HepG2 (cell line): ENCODE results near the gene VEGFA. TPM values are rescaled to one million over a fixed set of nuclear protein-coding genes. Genes with fewer than 3 reads are reported as not detected.

ENCODE experiments used
- ATAC-seq: fragments of 200-7000 bp; cut with Tn5 transposase; 3 replicates; pipeline ENCODE4 v1.9.1; 2020; ENCODE audit warnings: mild to moderate bottlenecking, moderate library complexity
- Bru-seq: library from RNA; stranded (reverse); fragments of 400-500 nt; gene quantifications from one replicate; lab custom pipeline; 2021; lab: Mats Ljungman, UMichigan
- BruChase-seq, 2 experiments: library from RNA; stranded (reverse); fragments of 400-500 nt; gene quantifications; one replicate each; lab custom pipeline; 2021; lab: Mats Ljungman, UMichigan
- BruUV-seq: library from RNA; stranded (reverse); fragments of 400-500 nt; replicated peaks from 2 replicates; lab custom pipeline; 2021; lab: Mats Ljungman, UMichigan
- CTCF ChIA-PET: fragments of 300-600 bp; formaldehyde crosslinking; extraction: SDS; loops from one replicate; lab custom pipeline; 2021; ENCODE audit warnings: low total read pairs, inconsistent platforms, low intra/inter-chr PET ratio; lab: Yijun Ruan, JAX
- POLR2A ChIA-PET: fragments of 350-600 bp; sonication (Branson Sonifier 250); formaldehyde crosslinking; loops from one replicate; lab custom pipeline; 2020; ENCODE audit warnings: antibody characterized with exemption, inconsistent platforms; lab: Yijun Ruan, JAX
- DNase-seq: peaks from one replicate; pipeline ENCODE4 v3.0.0-alpha.2; 2015; ENCODE audit warnings: low spot score
- FAIRE-seq: peaks from 3 replicates; lab custom pipeline; 2011; peaks lifted over from hg19 to GRCh38; lab: Jason Lieb, UNC
- H2AFZ ChIP-seq: one replicate; pipeline ENCODE4 v1.6.1; 2011; ENCODE audit warnings: low read length, inconsistent platforms
- H3K27ac ChIP-seq: fragments of 300-600 bp; 3 replicates; pipeline ENCODE4 v1.8.0; 2011; ENCODE audit warnings: mixed run types, mild to moderate bottlenecking, mixed read lengths, low read length, inconsistent platforms; ENCODE audit not compliant: insufficient read depth; ENCODE audit errors: extremely low read length
- H3K27me3 ChIP-seq, 2 experiments: fragments of 200-600 bp in 1 of 2; 2 replicates in 1 of 2; 3 replicates in 1 of 2; pipeline versions ENCODE4 v1.6.0 to v1.8.0; 2011; ENCODE audit warnings: low read length in 2 of 2, mild to moderate bottlenecking in 2 of 2, moderate library complexity in 2 of 2, inconsistent platforms in 1 of 2; ENCODE audit not compliant: insufficient read depth in 2 of 2, control insufficient read depth in 1 of 2
- H3K36me3 ChIP-seq, 2 experiments: fragments of 200-600 bp in 1 of 2; replicated peaks in 1 of 2; 2 replicates in 1 of 2; 3 replicates in 1 of 2; pipeline versions ENCODE4 v1.5.1 to v1.8.0; 2011; ENCODE audit warnings: low read length in 2 of 2, inconsistent platforms in 1 of 2; ENCODE audit not compliant: insufficient read depth in 2 of 2, control insufficient read depth in 1 of 2
- H3K4me1 ChIP-seq: 2 replicates; pipeline ENCODE4 v1.5.1; 2012; ENCODE audit warnings: low read length, inconsistent platforms; ENCODE audit not compliant: insufficient read depth
- H3K4me2 ChIP-seq: 2 replicates; pipeline ENCODE4 v1.6.0; 2011; ENCODE audit warnings: low read depth, low read length, inconsistent platforms
- H3K4me3 ChIP-seq, 3 experiments: fragments of 200-600 bp in 1 of 3; sonication (generic), shearing (Covaris generic) in 1 of 3; replicated peaks in 1 of 3; 2 replicates each; pipeline ENCODE4 v1.5.1; 2011 to 2016; ENCODE audit warnings: low read length in 3 of 3, inconsistent platforms in 2 of 3, low read depth in 2 of 3, mild to moderate bottlenecking in 2 of 3, control low read depth in 1 of 3, mixed read lengths in 1 of 3; ENCODE audit not compliant: insufficient read depth in 1 of 3
- H3K79me2 ChIP-seq: one replicate; pipeline ENCODE4 v1.6.1; 2011; ENCODE audit warnings: low read length, inconsistent platforms; ENCODE audit not compliant: insufficient read depth
- H3K9ac ChIP-seq: 2 replicates; pipeline ENCODE4 v1.6.0; 2011; ENCODE audit warnings: mild to moderate bottlenecking, low read depth, low read length, inconsistent platforms; ENCODE audit not compliant: insufficient read depth
- H3K9me3 ChIP-seq: 2 replicates; pipeline ENCODE4 v1.5.1; 2012; ENCODE audit warnings: mild to moderate bottlenecking, low read length
- H4K20me1 ChIP-seq: 2 replicates; pipeline ENCODE4 v1.6.0; 2011; ENCODE audit warnings: inconsistent platforms, mild to moderate bottlenecking, low read length, moderate library complexity; ENCODE audit not compliant: insufficient read depth
- ARNT ChIP-seq: fragments of 450-650 bp; IDR thresholded peaks from 2 replicates; pipeline ENCODE4 v1.6.1; 2017
- DRAP1 ChIP-seq: IDR thresholded peaks from 2 replicates; pipeline ENCODE4 v1.6.1; 2016; ENCODE audit warnings: missing genetic modification reagents, missing compliant biosample characterization
- ETS1 ChIP-seq: sonication (generic); formaldehyde crosslinking; IDR thresholded peaks from 2 replicates; pipeline ENCODE4 v1.4.0; 2020; ENCODE audit warnings: missing genetic modification reagents
- HES4 ChIP-seq: sonication (generic); formaldehyde crosslinking; IDR thresholded peaks from 2 replicates; pipeline ENCODE4 v1.9.0; 2021; ENCODE audit warnings: mild to moderate bottlenecking, missing genetic modification reagents, borderline replicate concordance
- HNRNPLL ChIP-seq: fragments of 200-400 bp; formaldehyde crosslinking; IDR thresholded peaks from 2 replicates; pipeline ENCODE4 v1.6.1; 2017; ENCODE audit warnings: mild to moderate bottlenecking, low read depth, low read length; ENCODE audit not compliant: poor library complexity, severe bottlenecking
- JUNB ChIP-seq: sonication (generic); formaldehyde crosslinking; IDR thresholded peaks from 2 replicates; pipeline ENCODE4 v1.8.0; 2022; ENCODE audit warnings: missing genetic modification reagents, mild to moderate bottlenecking, borderline replicate concordance
- MZF1 ChIP-seq: sonication (generic); formaldehyde crosslinking; IDR thresholded peaks from 2 replicates; pipeline ENCODE4 v1.8.1; 2023; ENCODE audit warnings: mild to moderate bottlenecking, missing genetic modification reagents, borderline replicate concordance
- ZBTB7A ChIP-seq: sonication (generic); formaldehyde crosslinking; IDR thresholded peaks from 2 replicates; pipeline ENCODE4 v1.8.0; 2022; ENCODE audit warnings: mild to moderate bottlenecking, missing genetic modification reagents
- ZNF350 ChIP-seq: sonication (generic); formaldehyde crosslinking; IDR thresholded peaks from 2 replicates; pipeline ENCODE4 v1.4.0; 2020; ENCODE audit warnings: mild to moderate bottlenecking, low read depth, missing genetic modification reagents, borderline replicate concordance
- ZNF510 ChIP-seq: sonication (generic); formaldehyde crosslinking; IDR thresholded peaks from 2 replicates; pipeline ENCODE4 v1.4.0; 2020; ENCODE audit warnings: low read depth, mild to moderate bottlenecking, missing genetic modification reagents
- ZNF552 ChIP-seq: sonication (generic); formaldehyde crosslinking; IDR thresholded peaks from 2 replicates; pipeline ENCODE4 v1.9.0; 2022; ENCODE audit warnings: missing genetic modification reagents, mild to moderate bottlenecking, borderline replicate concordance
- ZNF841 ChIP-seq: sonication (generic); formaldehyde crosslinking; IDR thresholded peaks from 2 replicates; pipeline ENCODE4 v1.8.1; 2023; ENCODE audit warnings: missing genetic modification reagents, borderline replicate concordance
- WGBS: methylation state at CpG from one replicate; pipeline ENCODE4 v1.1.6; 2017; ENCODE audit warnings: low lambda C conversion rate; 5-methylcytosine and 5-hydroxymethylcytosine counted together
- in situ Hi-C: cut with HindIII; loops from 2 replicates; pipeline ENCODE4 v1.10.0; 2017; ENCODE audit warnings: low pct_unique_long_range_greater_than_20kb; ENCODE audit not compliant: extremely low pct_ligation_motif_present
- intact Hi-C: fragments of 100-400 bp; cut with micrococcal nuclease; formaldehyde crosslinking; loops from one replicate; pipeline ENCODE4 v1.10.0; 2022; ENCODE audit not compliant: unreplicated experiment
- long read RNA-seq, 2 experiments: library from RNA in 1 of 2; library from polyadenylated mRNA in 1 of 2; stranded (forward) in 1 of 2; unstranded in 1 of 2; transcript quantifications; one replicate each; pipeline ENCODE4 v2.0.0, GENCODE V29; 2019 to 2022
- polyA minus RNA-seq, 3 experiments: library from RNA; depleted of rRNA, polyadenylated mRNA; stranded (reverse); fragments of >200 nt; gene quantifications; 2 replicates each; pipeline ENCODE4 v1.2.3, GENCODE V29; 2011; ENCODE audit warnings: low replicate concordance in 1 of 3
- polyA plus RNA-seq, 8 experiments: library from polyadenylated mRNA; depleted of rRNA in 3 of 8; stranded (reverse) in 7 of 8; unstranded in 1 of 8; fragments of >200 nt; fragmentation: Illumina TruSeq in 4 of 8; extraction: Trizol in 4 of 8; gene quantifications; 2 replicates each; pipeline versions ENCODE4 v1.2.1 to v1.2.3, GENCODE V29; 2011 to 2016; ENCODE audit warnings: low read depth in 4 of 8, missing spikeins in 1 of 8, mixed read lengths in 1 of 8; ENCODE audit not compliant: insufficient read depth in 1 of 8
- total RNA-seq, 5 experiments: library from RNA; depleted of rRNA; stranded (reverse); fragments of >200 nt; fragmentation: Illumina TruSeq; extraction: Trizol; gene quantifications; 2 replicates each; pipeline ENCODE4 v1.2.3, GENCODE V29; 2016; ENCODE audit warnings: low read depth in 1 of 5

VEGFA gene
- total RNA-seq (2016; rRNA removed; fragmentation: Illumina TruSeq; extraction: Trizol) (34.1 and 68.1 TPM in 2 replicates), polyA plus RNA-seq (2011; rRNA removed) (629 and 1,104 TPM in 2 replicates), polyA minus RNA-seq (2011; rRNA and poly(A)+ RNA removed; ENCODE audit: low replicate concordance) (238 and 645 TPM in 2 replicates), Bru-seq, nascent RNA (percentile 94 among the genes with signal in this experiment), BruChase-seq, experiment 1, labeled RNA remaining after a 6-hour chase (percentile 97 among the genes with signal in this experiment), BruChase-seq, experiment 2, labeled RNA remaining after a 2-hour chase (percentile 97 among the genes with signal in this experiment)
- 13.4 and 14.2 TPM in 2 replicates for total RNA-seq (2016; cell fraction: cytosol; rRNA removed; fragmentation: Illumina TruSeq; extraction: Trizol; ENCODE audit: low read depth)
- total RNA-seq (2016; cell fraction: insoluble cytoplasmic fraction; rRNA removed; fragmentation: Illumina TruSeq; extraction: Trizol): 26.8 and 72.7 TPM in 2 replicates
- 33.1 and 34.4 TPM in 2 replicates for total RNA-seq (2016; cell fraction: membrane; rRNA removed; fragmentation: Illumina TruSeq; extraction: Trizol)
- 81.5 and 95.8 TPM in 2 replicates for total RNA-seq (2016; cell fraction: nucleus; rRNA removed; fragmentation: Illumina TruSeq; extraction: Trizol)
- polyA plus RNA-seq (2011; cell fraction: cytosol; rRNA removed): 292 and 298 TPM in 2 replicates
- 3,652 and 4,474 TPM in 2 replicates for polyA plus RNA-seq (2011; cell fraction: nucleus; rRNA removed)
- 463 and 546 TPM in 2 replicates for polyA plus RNA-seq (2012)
- polyA plus RNA-seq (2016; cell fraction: cytosol; fragmentation: Illumina TruSeq; extraction: Trizol; ENCODE audit: low read depth): 9.2 and 10.7 TPM in 2 replicates
- 34.1 and 41.6 TPM in 2 replicates for polyA plus RNA-seq (2016; cell fraction: insoluble cytoplasmic fraction; fragmentation: Illumina TruSeq; extraction: Trizol; ENCODE audit: low read depth)
- 24.8 and 25.3 TPM in 2 replicates for polyA plus RNA-seq (2016; cell fraction: membrane; fragmentation: Illumina TruSeq; extraction: Trizol; ENCODE audit: low read depth)
- 253 and 267 TPM in 2 replicates for polyA plus RNA-seq (2016; cell fraction: nucleus; fragmentation: Illumina TruSeq; extraction: Trizol; ENCODE audit: insufficient read depth, low read depth)
- polyA minus RNA-seq (2011; cell fraction: cytosol; rRNA and poly(A)+ RNA removed): 122 and 136 TPM in 2 replicates
- 312 and 405 TPM in 2 replicates for polyA minus RNA-seq (2011; cell fraction: nucleus; rRNA and poly(A)+ RNA removed)
- long read RNA-seq, experiment 1, partial matches to known transcripts: 0 of 12 reads
- long read RNA-seq, experiment 1, other reads (novel, unspliced or antisense): 10 of 12 reads
- long read RNA-seq, experiment 2, transcript VEGFA-211 (4 exons, 1,683 nt): minor isoform, 6 of 164 reads
- long read RNA-seq, experiment 2, transcript VEGFA-227 (6 exons, 984 nt): major isoform, 30 of 164 reads
- long read RNA-seq, experiment 2, transcript VEGFA-205 (7 exons, 3,535 nt): minor isoform, 14 of 164 reads
- long read RNA-seq, experiment 2, partial matches to known transcripts: 4 of 164 reads
- long read RNA-seq, experiment 2, other reads (novel, unspliced or antisense): 107 of 164 reads

GRCh38 chr6:43769526-43770371 is at the start of gene VEGFA:
Gene VEGFA, plus strand, starts transcription at chr6:43770211.
- H3K27ac ChIP-seq: peak within 1 kb of the TSS; percentile 86
- H2AFZ ChIP-seq: no peak within 1 kb of the TSS
- WGBS: under 1% methylated on average over 35 of the region's 62 CpGs
- intact Hi-C loops (loop anchor here (1.0 to 10.0 kb wide), 7 partner anchors 45 to 1865 kb away; no protein-coding TSS in a partner anchor), in situ Hi-C loops (loop anchor here (5.0 kb wide), 4 partner anchors 38 to 308 kb away; no protein-coding TSS in a partner anchor)
- peak within 1 kb of the TSS; percentile 97 for H3K9ac ChIP-seq
- peak; percentile 83 for DNase-seq
- H3K36me3 ChIP-seq: peaks cover 0 to 12% of the 10 kb centered on the region in 2 experiments; a peak in 3 of 5 replicates
- H3K27me3 ChIP-seq: no peaks in the 10 kb centered on the region; a peak in 1 of 5 replicates
- peak within 1 kb of the TSS; percentile 90 to 98 (median 95) for H3K4me3 ChIP-seq
- POLR2A ChIA-PET: interaction anchor here (0.6 to 4.5 kb wide), 46 partner anchors 8 to 487 kb away, joined by 3 to 59 read pairs (median 8); partner anchors contain the start of genes GTPBP2, HSP90AB1, MAD2L1BP and MRPS18A
- FAIRE-seq: peak; percentile 77
- CTCF ChIA-PET: interaction anchor here (0.9 to 3.3 kb wide), 10 partner anchors 27 to 310 kb away, joined by 3 to 33 read pairs (median 4); no protein-coding TSS in a partner anchor
- ATAC-seq: peak; percentile 61
- H4K20me1 ChIP-seq: peaks cover 34% of the 10 kb centered on the region
- H3K4me2 ChIP-seq: peak within 1 kb of the TSS; percentile 79
- H3K4me1 ChIP-seq: peaks cover 64% of the 10 kb centered on the region
- H3K79me2 ChIP-seq: peaks cover 46% of the 10 kb centered on the region
- TSS peak; percentile 65 for BruUV-seq
- H3K9me3 ChIP-seq: no peaks in the 10 kb centered on the region
- no peak for TF ChIP-seq ARNT
- TF ChIP-seq DRAP1 (CRISPR knock-in tag): peak; percentile 97
- peak; percentile 94 for TF ChIP-seq MZF1 (CRISPR knock-in tag)
- peak; percentile 15; the same call in 1 of the 2 replicates for TF ChIP-seq ZNF552 (CRISPR knock-in tag)
- TF ChIP-seq ETS1 (CRISPR knock-in tag): peak; percentile 59; the same call in 1 of the 2 replicates
- peak; percentile 58 for TF ChIP-seq HNRNPLL
- TF ChIP-seq ZNF510 (CRISPR knock-in tag): peak; percentile 62; the same call in 1 of the 2 replicates
- TF ChIP-seq JUNB: no peak
- peak; percentile 92 for TF ChIP-seq ZBTB7A
- TF ChIP-seq ZNF841 (CRISPR knock-in tag): no peak
- peak; percentile 76; the same call in 1 of the 2 replicates for TF ChIP-seq ZNF350 (CRISPR knock-in tag)
- TF ChIP-seq HES4 (CRISPR knock-in tag): peak; percentile 67; the same call in 1 of the 2 replicates
